ENCODE data around the gene GIMAP8. TPM values are rescaled to one million over a fixed set of nuclear protein-coding genes. Genes with fewer than 3 reads are reported as not detected.
"Not testable (repeated sequence)": the region's sequence is repeated elsewhere in the genome, so short reads cannot be mapped to it uniquely, and the experiment has no call there.

Gene GIMAP8
- total and polyA plus RNA-seq, 4 donors: 3.9 to 8.8 (median 4.4) TPM

DNA sequence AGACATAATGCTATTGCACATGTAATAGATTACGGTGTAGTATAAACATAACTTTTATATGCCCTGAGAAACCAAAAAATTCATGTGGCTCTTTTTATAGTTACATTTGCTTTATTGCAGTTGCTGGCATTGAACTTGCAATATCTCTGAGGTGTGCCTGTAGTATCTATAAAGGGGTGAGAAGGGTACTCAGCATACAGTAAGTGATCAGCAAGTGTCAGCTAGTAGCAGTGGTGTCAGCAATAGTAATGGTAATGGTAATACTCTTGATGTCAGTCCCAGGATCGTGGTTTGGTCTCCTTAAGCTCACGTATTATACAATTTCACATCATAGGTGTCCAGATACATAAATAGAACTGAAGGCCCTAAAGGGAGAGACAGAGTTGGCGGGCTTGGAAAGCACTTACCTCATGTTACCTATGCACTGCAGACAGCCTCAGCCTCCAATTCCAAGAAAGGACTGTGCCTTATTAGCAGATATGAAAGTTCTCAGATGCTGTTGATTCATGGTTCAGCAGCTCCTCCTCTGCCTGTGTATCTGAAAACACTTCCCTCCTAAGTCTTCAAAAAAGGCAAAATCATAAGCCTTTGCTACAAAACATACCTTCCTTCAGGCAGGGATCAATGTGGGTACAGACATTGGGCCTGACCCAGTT, 57.6 kb downstream of the GIMAP8 start:
- H3K4me1 ChIP-seq (ENCODE audit: control insufficient read depth, insufficient read depth, low read length): no peaks in the 10 kb centered on the region
- no peak for DNase-seq (ENCODE audit: low read depth in 4 of 6, low spot score in 6 of 6)
- WGBS (ENCODE audit: insufficient coverage): no CpG with 5 or more reads among the region's 4 CpGs

DNA sequence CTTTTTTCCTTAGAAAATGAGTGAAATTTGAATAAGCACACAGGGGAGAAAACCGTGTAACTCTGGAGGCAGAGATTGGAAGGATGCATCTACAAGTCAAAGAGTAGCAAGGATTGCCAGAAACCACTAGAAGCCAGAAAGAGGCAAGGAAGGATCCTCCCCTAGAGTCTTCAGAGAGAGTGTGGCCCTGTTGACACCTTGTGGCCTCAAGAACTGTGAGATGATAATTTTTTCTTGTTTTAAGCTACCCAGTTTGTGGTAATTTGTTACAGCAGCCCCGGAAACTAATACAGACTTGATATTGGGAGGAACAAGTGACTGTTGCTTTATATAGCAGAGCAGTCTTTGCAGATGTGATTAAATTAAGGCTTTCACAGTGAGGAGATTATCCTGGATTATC, 60.6 kb downstream of the GIMAP8 start:
- Histone ChIP-seq H3K4me1 (ENCODE audit: control insufficient read depth, insufficient read depth, low read length) (no peaks in the 10 kb centered on the region), H3K27me3 (ENCODE audit: control insufficient read depth, insufficient read depth, low read length) (no peaks in the 10 kb centered on the region), H3K36me3 (ENCODE audit: control insufficient read depth, insufficient read depth, low read length) (no peaks in the 10 kb centered on the region), H3K27ac (ENCODE audit: low read depth, low read length) (no peak overlapping the region), H3K4me3 (ENCODE audit: low read depth, low read length) (no peak overlapping the region), H3K9me3 (ENCODE audit: control insufficient read depth, insufficient read depth, low read length) (no peaks in the 10 kb centered on the region)
- WGBS (ENCODE audit: insufficient coverage): 82% methylated on average over 2 of the region's 2 CpGs
- no peak for DNase-seq (ENCODE audit: low read depth in 4 of 6, low spot score in 6 of 6)

More for the DNA sequence above, 57.6 kb downstream of the GIMAP8 start:
- no peaks in the 10 kb centered on the region for H3K36me3 ChIP-seq (ENCODE audit: control insufficient read depth, insufficient read depth, low read length)
- no peaks in the 10 kb centered on the region for H3K9me3 ChIP-seq (ENCODE audit: control insufficient read depth, insufficient read depth, low read length)
- no peaks in the 10 kb centered on the region for H3K27me3 ChIP-seq (ENCODE audit: control insufficient read depth, insufficient read depth, low read length)
- H3K4me3 ChIP-seq (ENCODE audit: low read depth, low read length): no peak overlapping the region
- H3K27ac ChIP-seq (ENCODE audit: low read depth, low read length): no peak overlapping the region

DNA sequence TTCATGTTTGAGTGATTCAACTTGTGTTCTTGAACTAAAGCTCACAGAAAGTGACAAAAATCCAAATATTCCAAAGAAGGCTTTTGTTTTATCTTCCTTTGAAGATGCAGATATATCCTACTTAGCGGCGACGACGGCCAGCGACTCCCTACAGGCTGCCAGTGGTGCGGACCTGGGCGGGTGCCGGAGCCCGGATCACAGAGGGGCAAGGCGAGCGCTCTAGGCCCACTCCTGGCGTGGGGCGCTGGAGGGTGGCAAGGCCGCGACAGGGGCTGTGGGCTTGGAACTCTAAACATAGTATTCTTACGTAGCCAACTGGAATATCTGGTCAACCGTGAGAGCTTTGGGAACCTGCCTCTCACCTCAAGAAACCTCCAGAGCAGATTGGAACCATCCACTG, 63.3 kb downstream of the GIMAP8 start:
- Histone ChIP-seq H3K4me3 (ENCODE audit: low read depth, low read length) (no peak overlapping the region), H3K36me3 (ENCODE audit: control insufficient read depth, insufficient read depth, low read length) (no peaks in the 10 kb centered on the region), H3K27ac (ENCODE audit: low read depth, low read length) (no peak overlapping the region), H3K9me3 (ENCODE audit: control insufficient read depth, insufficient read depth, low read length) (no peaks in the 10 kb centered on the region), H3K4me1 (ENCODE audit: control insufficient read depth, insufficient read depth, low read length) (no peaks in the 10 kb centered on the region), H3K27me3 (ENCODE audit: control insufficient read depth, insufficient read depth, low read length) (no peaks in the 10 kb centered on the region)
- DNase-seq (ENCODE audit: low read depth in 4 of 6, low spot score in 6 of 6): no peak
- WGBS (ENCODE audit: insufficient coverage): 97% methylated on average over 13 of the region's 17 CpGs

DNA sequence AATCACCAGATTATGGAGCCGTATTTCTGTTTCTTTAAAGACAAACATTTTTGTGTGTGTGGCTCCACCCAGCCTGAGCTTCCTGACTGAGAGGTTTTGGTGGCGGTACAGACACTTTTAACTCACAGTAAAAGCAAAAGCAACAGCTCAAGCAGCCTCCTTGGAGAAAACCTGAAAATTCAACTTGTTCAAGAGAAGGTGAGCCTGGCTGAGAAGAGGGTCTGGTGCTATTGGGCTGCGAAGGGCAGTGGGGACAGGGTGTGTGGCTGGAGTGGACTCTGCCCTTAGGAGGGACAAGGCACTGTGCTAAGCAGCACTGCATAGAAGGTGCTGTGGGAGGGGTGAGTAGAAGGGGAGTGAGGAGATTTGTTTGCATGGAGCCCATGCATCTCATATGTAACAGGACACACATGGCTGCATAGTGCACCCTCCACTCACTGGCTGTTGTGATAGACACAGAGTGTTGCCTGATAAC, 64.4 kb downstream of the GIMAP8 start, which contains the start of gene GIMAP7:
TSS of gene GIMAP7 (plus strand) at position 125 of the 475 bp plus-strand sequence. CDS start 5,103 bp downstream, outside the sequence.
- Histone ChIP-seq H3K27me3 (ENCODE audit: control insufficient read depth, insufficient read depth, low read length) (no peaks in the 10 kb centered on the region), H3K36me3 (ENCODE audit: control insufficient read depth, insufficient read depth, low read length) (no peaks in the 10 kb centered on the region), H3K9me3 (ENCODE audit: control insufficient read depth, insufficient read depth, low read length) (no peaks in the 10 kb centered on the region), H3K27ac (ENCODE audit: low read depth, low read length) (peak within 1 kb of the TSS; percentile 25), H3K4me1 (ENCODE audit: control insufficient read depth, insufficient read depth, low read length) (no peaks in the 10 kb centered on the region), H3K4me3 (ENCODE audit: low read depth, low read length) (peak within 1 kb of the TSS; percentile 24)
- DNase-seq (ENCODE audit: low read depth in 4 of 6, low spot score in 6 of 6): peak in 1 of 6 donors; percentile 1
- 92% methylated on average over 2 of the region's 3 CpGs for WGBS (ENCODE audit: insufficient coverage)

DNA sequence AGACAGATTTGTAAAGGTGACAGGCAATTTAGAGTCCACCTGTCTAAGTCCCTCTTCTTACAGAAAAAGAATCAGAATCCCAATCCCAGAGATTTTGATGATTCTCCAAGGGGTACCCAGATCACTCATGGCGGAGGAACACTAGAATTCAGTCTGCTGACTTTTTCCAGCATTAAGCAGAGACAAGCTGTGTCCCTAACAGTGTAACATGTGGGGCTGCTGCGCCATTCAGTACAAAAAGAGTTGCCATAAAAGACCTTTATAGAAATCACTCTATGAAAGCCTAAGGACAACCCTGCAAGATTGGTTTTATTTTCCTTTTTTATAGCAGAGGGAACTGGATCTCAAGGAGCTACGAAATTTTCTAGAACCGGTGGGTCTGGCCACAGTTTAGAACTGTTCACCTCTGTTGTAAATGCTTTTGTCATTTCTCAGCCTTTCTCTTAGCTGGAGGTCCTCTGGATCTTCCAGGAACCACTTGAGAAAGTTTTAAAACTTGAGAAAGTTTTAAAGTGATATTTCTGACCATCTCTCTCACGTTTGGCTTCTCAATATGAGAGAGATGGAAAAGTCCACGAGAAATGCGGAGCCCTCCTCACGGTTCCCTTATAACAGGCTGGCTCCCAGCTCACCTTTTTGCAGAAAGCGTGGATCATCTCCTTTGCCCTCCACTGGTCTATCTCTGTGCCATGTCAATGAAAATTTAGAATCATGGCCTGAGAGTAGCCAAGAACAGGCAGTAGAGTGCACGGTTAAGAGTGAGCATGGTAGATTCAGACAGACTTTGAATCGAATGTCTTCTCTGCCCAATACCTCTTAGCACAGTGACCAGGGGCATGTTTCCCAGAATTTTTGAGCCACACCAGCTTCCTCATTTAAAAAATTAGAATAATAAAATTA, 65.1 kb downstream of the GIMAP8 start:
- DNase-seq (ENCODE audit: low read depth in 4 of 6, low spot score in 6 of 6): no peak
- no peaks in the 10 kb centered on the region for H3K27me3 ChIP-seq (ENCODE audit: control insufficient read depth, insufficient read depth, low read length)
- H3K27ac ChIP-seq (ENCODE audit: low read depth, low read length): peak overlapping the region; percentile 25
- no peaks in the 10 kb centered on the region for H3K4me1 ChIP-seq (ENCODE audit: control insufficient read depth, insufficient read depth, low read length)
- no peaks in the 10 kb centered on the region for H3K36me3 ChIP-seq (ENCODE audit: control insufficient read depth, insufficient read depth, low read length)
- no peak overlapping the region for H3K4me3 ChIP-seq (ENCODE audit: low read depth, low read length)
- WGBS (ENCODE audit: insufficient coverage): 86% methylated on average over 5 of the region's 11 CpGs
- H3K9me3 ChIP-seq (ENCODE audit: control insufficient read depth, insufficient read depth, low read length): no peaks in the 10 kb centered on the region

DNA sequence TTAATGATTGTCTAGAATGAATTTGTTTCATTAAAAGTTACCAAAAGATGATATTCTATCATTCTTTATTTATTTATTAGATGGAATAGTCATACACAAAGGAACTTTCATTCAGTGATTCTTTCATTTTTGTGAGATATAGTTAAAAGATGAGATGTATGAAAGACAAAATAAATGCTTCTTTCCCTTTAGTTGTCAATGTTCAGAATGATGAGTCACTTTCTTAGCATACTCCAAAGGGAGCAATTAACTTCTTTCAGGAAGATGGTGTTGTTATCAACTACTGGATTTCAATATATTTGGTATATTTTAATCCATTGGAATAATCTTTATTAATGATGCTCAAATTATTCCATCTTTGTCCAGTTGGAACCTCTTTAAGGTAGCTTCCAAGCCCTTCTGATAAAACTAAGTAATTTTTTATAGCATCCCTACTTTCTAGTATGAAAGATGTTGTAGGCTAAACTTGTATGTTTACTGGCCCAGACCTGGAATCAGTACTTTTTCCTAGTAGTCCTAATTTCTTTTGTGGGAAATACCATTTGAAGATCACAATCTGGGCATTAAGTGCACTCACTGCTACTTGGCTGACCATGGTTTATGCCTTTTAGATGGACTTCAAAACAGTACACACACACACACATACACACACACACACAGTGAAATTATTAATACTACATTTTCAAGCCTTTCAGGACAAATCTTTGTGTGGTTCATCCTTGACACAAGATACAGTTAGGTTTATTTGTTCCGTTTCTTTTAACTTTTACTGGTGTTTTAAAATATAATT, 66.7 kb downstream of the GIMAP8 start:
- no peak overlapping the region for H3K27ac ChIP-seq (ENCODE audit: low read depth, low read length)
- no peaks in the 10 kb centered on the region for H3K4me1 ChIP-seq (ENCODE audit: control insufficient read depth, insufficient read depth, low read length)
- no peaks in the 10 kb centered on the region for H3K9me3 ChIP-seq (ENCODE audit: control insufficient read depth, insufficient read depth, low read length)
- no peak for DNase-seq (ENCODE audit: low read depth in 4 of 6, low spot score in 6 of 6)
- no peak overlapping the region for H3K4me3 ChIP-seq (ENCODE audit: low read depth, low read length)
- no CpG with 5 or more reads among the region's 1 CpG for WGBS (ENCODE audit: insufficient coverage)
- no peaks in the 10 kb centered on the region for H3K27me3 ChIP-seq (ENCODE audit: control insufficient read depth, insufficient read depth, low read length)
- no peaks in the 10 kb centered on the region for H3K36me3 ChIP-seq (ENCODE audit: control insufficient read depth, insufficient read depth, low read length)

DNA sequence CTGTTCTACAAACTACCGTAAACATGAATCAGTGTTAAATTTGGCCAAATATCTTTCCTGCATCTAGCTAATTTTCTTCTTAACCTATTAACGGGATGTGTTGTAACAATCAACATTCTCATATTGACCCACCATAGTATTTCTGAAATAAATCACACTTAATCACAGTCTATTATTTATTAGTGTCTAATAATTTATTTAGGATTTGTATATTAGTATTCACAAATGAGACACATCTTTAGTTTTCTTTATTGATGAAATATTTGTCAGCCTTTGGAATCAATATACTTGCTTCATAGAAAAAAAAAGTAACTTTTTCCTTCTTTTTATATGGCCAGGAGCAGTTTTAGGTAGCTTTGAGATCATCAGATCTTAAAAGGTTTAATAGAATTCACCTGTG, 68.9 kb downstream of the GIMAP8 start:
- Histone ChIP-seq H3K27me3 (ENCODE audit: control insufficient read depth, insufficient read depth, low read length) (no peaks in the 10 kb centered on the region), H3K27ac (ENCODE audit: low read depth, low read length) (no peak overlapping the region), H3K4me1 (ENCODE audit: control insufficient read depth, insufficient read depth, low read length) (no peaks in the 10 kb centered on the region), H3K4me3 (ENCODE audit: low read depth, low read length) (no peak overlapping the region), H3K9me3 (ENCODE audit: control insufficient read depth, insufficient read depth, low read length) (no peaks in the 10 kb centered on the region), H3K36me3 (ENCODE audit: control insufficient read depth, insufficient read depth, low read length) (no peaks in the 10 kb centered on the region)
- WGBS (ENCODE audit: insufficient coverage): no CpG with 5 or more reads among the region's 2 CpGs
- DNase-seq (ENCODE audit: low read depth in 4 of 6, low spot score in 6 of 6): no peak

DNA sequence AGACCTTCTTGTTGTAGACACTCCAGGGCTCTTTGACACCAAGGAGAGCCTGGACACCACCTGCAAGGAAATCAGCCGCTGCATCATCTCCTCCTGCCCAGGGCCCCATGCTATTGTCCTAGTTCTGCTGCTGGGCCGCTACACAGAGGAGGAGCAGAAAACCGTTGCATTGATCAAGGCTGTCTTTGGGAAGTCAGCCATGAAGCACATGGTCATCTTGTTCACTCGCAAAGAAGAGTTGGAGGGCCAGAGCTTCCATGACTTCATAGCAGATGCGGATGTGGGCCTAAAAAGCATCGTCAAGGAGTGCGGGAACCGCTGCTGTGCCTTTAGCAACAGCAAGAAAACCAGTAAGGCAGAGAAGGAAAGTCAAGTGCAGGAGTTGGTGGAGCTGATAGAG, 69.7 kb downstream of the GIMAP8 start:
- Histone ChIP-seq H3K4me1 (ENCODE audit: control insufficient read depth, insufficient read depth, low read length) (no peaks in the 10 kb centered on the region), H3K27ac (ENCODE audit: low read depth, low read length) (no peak overlapping the region), H3K36me3 (ENCODE audit: control insufficient read depth, insufficient read depth, low read length) (no peaks in the 10 kb centered on the region), H3K27me3 (ENCODE audit: control insufficient read depth, insufficient read depth, low read length) (no peaks in the 10 kb centered on the region), H3K4me3 (ENCODE audit: low read depth, low read length) (no peak overlapping the region), H3K9me3 (ENCODE audit: control insufficient read depth, insufficient read depth, low read length) (no peaks in the 10 kb centered on the region)
- WGBS (ENCODE audit: insufficient coverage): 89% methylated on average over 8 of the region's 8 CpGs
- no peak for DNase-seq (ENCODE audit: low read depth in 4 of 6, low spot score in 6 of 6)

DNA sequence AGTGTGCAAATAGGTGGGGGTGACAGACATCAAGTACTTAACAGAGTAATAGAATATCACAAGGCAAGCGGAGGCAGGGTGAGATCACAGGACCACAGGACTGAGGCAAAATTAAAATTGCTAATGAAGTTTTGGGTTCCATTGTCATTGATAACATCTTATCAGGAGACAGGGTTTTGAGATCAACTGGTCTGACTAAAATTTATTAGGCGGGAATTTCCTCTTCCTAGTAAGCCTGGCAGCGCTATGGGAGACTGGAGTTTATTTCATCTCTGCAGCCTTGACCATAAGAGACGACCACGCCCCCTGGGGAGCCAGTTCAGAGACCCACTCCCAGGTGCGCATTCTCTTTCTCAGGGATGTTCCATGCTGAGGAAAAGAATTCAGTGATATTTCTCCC, 72.5 kb downstream of the GIMAP8 start:
- H3K4me3 ChIP-seq (ENCODE audit: low read depth, low read length); H3K9me3 ChIP-seq (ENCODE audit: control insufficient read depth, insufficient read depth, low read length); DNase-seq (ENCODE audit: low read depth in 4 of 6, low spot score in 6 of 6); H3K4me1 ChIP-seq (ENCODE audit: control insufficient read depth, insufficient read depth, low read length); H3K27me3 ChIP-seq (ENCODE audit: control insufficient read depth, insufficient read depth, low read length); H3K27ac ChIP-seq (ENCODE audit: low read depth, low read length); H3K36me3 ChIP-seq (ENCODE audit: control insufficient read depth, insufficient read depth, low read length): not testable (repeated sequence)
- WGBS (ENCODE audit: insufficient coverage): 40% methylated on average over 2 of the region's 6 CpGs
